HEK293 (cell line): Measurements from ENCODE around the gene SH3GL2.

Source experiments
- CTCF ChIP-seq: fragments of 450-650 bp; formaldehyde crosslinking; IDR thresholded peaks from 2 replicates; pipeline ENCODE4 v1.5.1; 2016; ENCODE audit warnings: missing biosample characterization, missing genetic modification characterization
- ZNF10 ChIP-seq: fragments of 450-650 bp; formaldehyde crosslinking; IDR thresholded peaks from 2 replicates; pipeline ENCODE4 v1.5.1; 2017; ENCODE audit warnings: missing biosample characterization, missing genetic modification characterization
- ZNF19 ChIP-seq: fragments of 450-650 bp; formaldehyde crosslinking; IDR thresholded peaks from 2 replicates; pipeline ENCODE4; 2016; ENCODE audit warnings: missing biosample characterization, missing genetic modification characterization, low read depth
- ZNF274 ChIP-seq, 2 experiments: fragments of 200-500 bp in 1 of 2; fragments of 450-650 bp in 1 of 2; sonication (Bioruptor generic) in 1 of 2; formaldehyde crosslinking in 1 of 2; IDR thresholded peaks; 2 replicates each; pipeline versions ENCODE4 v1.5.1 to v1.6.1; 2014 to 2016; ENCODE audit warnings: borderline replicate concordance in 1 of 2, inconsistent platforms in 1 of 2, low read length in 1 of 2, missing biosample characterization in 1 of 2, missing genetic modification characterization in 1 of 2
- ZNF335 ChIP-seq: fragments of 450-650 bp; formaldehyde crosslinking; conservative IDR thresholded peaks from 2 replicates; pipeline ENCODE4 v1.5.1; 2016; ENCODE audit warnings: missing biosample characterization, missing genetic modification characterization
- ZNF521 ChIP-seq: fragments of 450-650 bp; formaldehyde crosslinking; IDR thresholded peaks from 2 replicates; pipeline ENCODE4 v1.5.1; 2017; ENCODE audit warnings: missing biosample characterization, mild to moderate bottlenecking, missing genetic modification characterization
- ZXDB ChIP-seq: fragments of 450-650 bp; formaldehyde crosslinking; IDR thresholded peaks from 2 replicates; pipeline ENCODE4 v1.5.1; 2016; ENCODE audit warnings: missing biosample characterization, missing genetic modification characterization

- TF ChIP-seq ZNF521 (no peak), CTCF (tag by site-specific recombination) (no peak), ZXDB (no peak), ZNF335 (tag by site-specific recombination) (no peak), ZNF274 (IDR thresholded peaks at IDR 0.05; ENCODE audit: low read length) (no peak), ZNF274 (tag by site-specific recombination; IDR thresholded peaks at IDR 0.05; ENCODE audit: borderline replicate concordance) (no peak), ZNF19 (tag by site-specific recombination) (no peak), ZNF10 (tag by site-specific recombination) (no peak)
These were observed 16.1 kb downstream of the SH3GL2 start for GRCh38 chr9:17594961-17595360.
